HL-60 (cell line): Measurements from ENCODE around the gene ARHGAP11A.

Experiments
- DNase-seq, 2 experiments: peaks; one replicate each; pipeline ENCODE4 v3.0.0-alpha.2; 2010 to 2020; ENCODE audit warnings: low read depth in 1 of 2, low spot score in 1 of 2
- H3K27ac ChIP-seq: fragments of 250-450 bp; sonication (Bioruptor Pico); replicated peaks from 2 replicates; pipeline ENCODE4 v1.5.1; 2020; ENCODE audit warnings: mild to moderate bottlenecking, moderate library complexity
- H3K27me3 ChIP-seq: fragments of 250-450 bp; sonication (Bioruptor Pico); 2 replicates; pipeline ENCODE4 v1.5.1; 2021; ENCODE audit warnings: mild to moderate bottlenecking, moderate library complexity; ENCODE audit not compliant: insufficient read depth, poor library complexity, severe bottlenecking
- H3K4me3 ChIP-seq: replicated peaks from 2 replicates; pipeline ENCODE4 v1.5.1; 2011; ENCODE audit warnings: mild to moderate bottlenecking, control low read depth, low read length; ENCODE audit not compliant: insufficient read depth
- CTCF ChIP-seq: IDR thresholded peaks from one replicate; pipeline ENCODE4 v1.5.1; 2011; ENCODE audit warnings: low read length, control low read depth, inconsistent platforms; ENCODE audit not compliant: insufficient read depth
- GABPA ChIP-seq: IDR thresholded peaks from 2 replicates; pipeline ENCODE4 v1.6.1; 2012; ENCODE audit warnings: low read depth
- POLR2AphosphoS5 ChIP-seq: IDR thresholded peaks from 2 replicates; pipeline ENCODE4 v1.6.1; 2012; ENCODE audit warnings: low read depth
- REST ChIP-seq: IDR thresholded peaks from 2 replicates; pipeline ENCODE4 v1.6.1; 2012; ENCODE audit warnings: low read depth; ENCODE audit not compliant: insufficient replicate concordance
- SPI1 ChIP-seq: IDR thresholded peaks from 2 replicates; pipeline ENCODE4 v1.6.1; 2012; ENCODE audit warnings: low read depth, mild to moderate bottlenecking, borderline replicate concordance

The ARHGAP11A gene

GRCh38 chr15:32677238-32677750 lies 62.0 kb downstream of the ARHGAP11A start:
- Histone ChIP-seq H3K27ac (no peak overlapping the region), H3K4me3 (no peak overlapping the region), H3K27me3 (no peaks in the 10 kb centered on the region)
- TF ChIP-seq POLR2AphosphoS5: no peak
- TF ChIP-seq CTCF: no peak
- no peak for TF ChIP-seq GABPA
- no peak for TF ChIP-seq REST
- TF ChIP-seq SPI1: no peak
- DNase-seq: no peak

GRCh38 chr15:32679298-32679690 lies 64.0 kb downstream of the ARHGAP11A start:
- H3K27me3 ChIP-seq: no peaks in the 10 kb centered on the region
- DNase-seq: no peak
- H3K27ac ChIP-seq: no peak overlapping the region
- TF ChIP-seq SPI1: no peak
- no peak for TF ChIP-seq CTCF
- no peak for TF ChIP-seq REST
- TF ChIP-seq GABPA: no peak
- no peak for TF ChIP-seq POLR2AphosphoS5
- H3K4me3 ChIP-seq: no peak overlapping the region

- Histone ChIP-seq H3K4me3 (no peak overlapping the region), H3K27ac (no peak overlapping the region), H3K27me3 (no peaks in the 10 kb centered on the region)
- DNase-seq: no peak
- TF ChIP-seq REST (no peak), CTCF (no peak), SPI1 (no peak), POLR2AphosphoS5 (no peak), GABPA (no peak)
Observed at GRCh38 chr15:32682569-32682968, 67.3 kb downstream of the ARHGAP11A start.
